ENCODE results near the gene METTL1.
"Not testable (repeated sequence)": the region's sequence is repeated elsewhere in the genome, so short reads cannot be mapped to it uniquely, and the experiment has no call there.

Gene METTL1

DNA sequence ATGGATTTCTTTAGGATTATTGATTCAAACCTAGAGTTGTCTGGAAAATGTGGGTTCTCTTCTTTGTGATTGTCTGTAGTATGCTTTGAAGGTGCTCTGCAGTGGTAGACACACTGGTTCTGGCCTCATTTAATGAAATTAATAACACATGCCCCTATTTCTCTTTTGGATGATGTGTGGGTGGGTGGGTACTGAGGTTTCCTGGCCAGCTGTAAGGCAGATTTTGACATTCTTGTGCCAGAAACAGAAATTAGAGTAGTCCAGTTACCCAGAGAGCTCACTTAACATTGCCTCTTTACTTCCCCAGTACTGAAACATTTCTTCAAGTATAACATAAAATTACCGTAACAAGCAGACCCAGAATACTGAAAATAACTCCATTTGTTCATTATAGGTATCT is 25.1 kb upstream of the METTL1 start:
- DNase-seq: no peak

DNA sequence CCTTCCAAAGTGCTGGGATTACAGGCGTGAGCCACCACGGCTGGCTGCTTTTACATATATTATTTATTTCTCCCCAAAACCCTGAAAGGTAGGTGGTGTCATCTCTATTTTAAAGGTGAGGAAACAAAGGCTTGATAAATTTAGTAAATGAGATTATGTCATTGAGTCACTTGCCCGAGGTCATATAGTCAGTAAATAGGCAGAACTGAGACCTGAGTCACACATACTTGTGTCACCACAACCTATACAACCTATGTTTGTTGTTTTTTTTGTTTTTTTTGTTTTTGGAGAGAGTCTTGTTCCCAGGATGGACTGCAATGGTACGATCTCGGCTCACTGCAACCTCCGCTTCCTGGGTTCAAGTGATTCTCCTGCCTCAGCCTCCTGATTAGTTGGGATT is 23.4 kb upstream of the METTL1 start:
- no peak for DNase-seq

DNA sequence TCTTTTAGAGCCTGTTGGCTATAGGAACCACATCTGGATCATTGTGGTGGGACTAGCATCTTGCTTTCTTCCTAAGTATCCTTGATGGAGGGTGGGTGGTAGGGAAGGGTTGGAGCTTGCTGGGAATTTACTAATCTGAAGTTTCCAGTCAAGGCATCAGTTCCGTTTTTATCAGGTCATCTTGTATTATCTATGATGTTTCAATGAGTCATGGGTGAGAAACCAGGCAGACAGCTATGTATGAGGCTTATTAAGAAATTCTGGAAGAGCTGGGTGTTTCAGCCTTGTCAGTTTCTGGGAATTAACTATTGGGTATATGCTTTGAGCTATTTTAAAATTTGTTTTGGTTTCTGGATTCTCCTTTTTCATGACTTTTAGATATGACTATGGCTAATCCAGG is 22.0 kb upstream of the METTL1 start:
- peak; percentile 74 for DNase-seq

DNA sequence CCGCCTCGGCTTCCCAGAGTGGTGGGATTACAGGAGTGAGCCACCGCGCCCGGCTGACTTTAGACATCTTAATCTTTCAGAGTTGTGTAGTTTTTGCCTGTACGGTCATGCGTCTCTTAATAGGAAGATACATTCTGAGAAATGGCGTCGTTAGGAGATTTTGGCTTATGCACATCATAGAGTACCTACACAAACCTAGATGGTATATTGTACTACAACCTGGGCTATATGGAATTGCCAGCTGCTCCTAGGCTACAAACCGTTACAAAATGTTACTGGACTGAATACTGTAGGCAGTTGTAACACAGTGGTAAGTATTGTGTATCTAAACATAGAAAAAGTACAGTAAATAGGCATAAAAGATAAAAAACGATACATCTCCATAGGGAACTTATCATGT is 12.0 kb upstream of the METTL1 start:
- no peak for DNase-seq

DNA sequence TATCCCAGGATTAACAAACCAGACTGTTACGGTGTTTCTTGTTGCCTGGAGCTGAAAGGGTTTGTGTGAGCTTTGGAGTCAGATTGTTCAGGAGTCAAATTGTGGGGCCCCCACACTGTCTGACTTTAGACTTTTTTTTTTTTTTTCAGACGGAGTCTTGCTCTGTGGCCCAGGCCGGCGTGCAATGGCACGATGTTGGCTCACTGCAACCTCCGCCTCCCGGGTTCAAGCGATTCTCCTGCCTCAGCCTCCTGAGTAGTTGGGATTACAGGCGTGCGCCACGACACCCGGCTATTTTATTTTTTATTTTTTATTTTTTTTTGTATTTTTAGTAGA is 11.5 kb upstream of the METTL1 start:
- no peak for DNase-seq

DNA sequence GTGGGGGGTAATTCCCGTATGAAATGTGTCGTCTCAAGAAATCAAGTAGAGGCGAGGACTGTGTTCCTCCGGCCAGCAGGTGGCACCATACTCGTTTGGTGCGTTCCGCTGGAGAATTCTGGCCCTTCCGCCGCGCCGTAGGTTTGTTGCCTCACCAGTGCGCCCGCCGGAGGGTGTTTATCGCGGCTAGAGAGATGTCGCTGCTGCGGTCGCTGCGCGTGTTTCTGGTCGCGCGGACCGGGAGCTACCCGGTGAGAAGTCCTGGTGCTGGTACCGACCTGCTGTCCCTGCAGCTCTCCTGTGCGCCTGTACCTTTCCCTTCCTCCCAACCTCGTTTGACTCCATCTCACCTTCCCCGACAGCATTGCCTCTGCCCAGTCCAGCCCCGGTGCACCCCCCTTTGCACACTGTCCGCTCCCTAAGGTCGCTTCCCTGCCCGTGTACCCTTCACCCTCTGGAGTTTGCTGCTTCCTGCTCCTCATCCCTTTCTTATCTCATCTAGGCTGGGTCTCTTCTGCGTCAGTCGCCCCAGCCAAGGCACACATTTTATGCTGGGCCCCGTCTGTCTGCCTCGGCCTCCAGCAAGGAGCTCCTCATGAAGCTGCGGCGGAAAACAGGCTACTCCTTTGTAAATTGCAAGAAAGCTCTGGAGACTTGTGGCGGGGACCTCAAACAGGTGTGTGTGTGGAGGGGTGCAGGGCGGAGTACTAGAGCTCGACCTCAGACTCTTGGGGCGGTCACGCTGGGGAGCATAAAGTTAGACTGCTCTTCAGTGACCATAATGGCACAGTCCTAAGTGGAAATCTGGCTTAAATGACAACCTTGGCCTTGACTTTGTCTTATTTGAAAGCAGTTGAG is 10.9 kb upstream of the METTL1 start, which contains the start of gene TSFM:
Gene TSFM, plus strand, starts transcription at position 180 of the 858 bp plus-strand sequence. Its CDS starts 15 bp downstream, at position 195.
- DNase-seq: peak; percentile 91

DNA sequence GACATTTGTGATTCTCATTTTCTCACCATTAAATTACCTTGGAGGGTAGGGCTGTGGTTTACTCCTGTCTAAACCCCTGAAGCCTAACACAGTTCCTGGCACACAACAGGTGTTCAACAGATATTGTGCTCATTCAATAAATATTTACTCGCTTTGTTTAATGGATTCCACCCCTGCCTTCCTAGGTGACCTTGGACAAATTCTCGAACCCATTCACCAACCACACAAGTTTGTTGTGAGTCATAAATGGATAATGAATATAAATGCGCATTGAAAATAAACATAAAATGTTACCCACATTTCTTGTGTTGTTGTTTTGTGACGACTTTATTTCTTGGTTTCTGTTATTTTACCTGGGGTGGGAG is 10.3 kb upstream of the METTL1 start:
- no peak for DNase-seq

DNA sequence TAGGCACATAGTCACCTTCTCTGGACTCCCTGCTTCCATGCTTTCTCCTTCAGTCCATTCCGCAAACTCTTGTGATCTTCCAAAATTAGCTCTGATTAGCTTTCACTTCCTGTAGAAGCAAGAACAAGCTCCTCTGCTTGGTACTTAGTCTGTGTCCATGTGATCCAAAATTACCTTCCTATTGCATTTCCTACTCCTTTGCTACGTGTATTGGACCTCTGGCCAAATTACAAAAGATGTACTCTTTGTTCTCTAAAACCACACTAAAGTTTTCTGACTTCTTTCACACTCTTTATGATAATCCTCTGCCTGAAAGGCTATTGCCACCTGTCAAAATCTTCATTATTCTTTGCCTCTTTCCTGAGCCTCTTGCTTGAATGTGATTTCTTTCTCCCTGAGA is 9.9 kb upstream of the METTL1 start:
- DNase-seq: no peak

DNA sequence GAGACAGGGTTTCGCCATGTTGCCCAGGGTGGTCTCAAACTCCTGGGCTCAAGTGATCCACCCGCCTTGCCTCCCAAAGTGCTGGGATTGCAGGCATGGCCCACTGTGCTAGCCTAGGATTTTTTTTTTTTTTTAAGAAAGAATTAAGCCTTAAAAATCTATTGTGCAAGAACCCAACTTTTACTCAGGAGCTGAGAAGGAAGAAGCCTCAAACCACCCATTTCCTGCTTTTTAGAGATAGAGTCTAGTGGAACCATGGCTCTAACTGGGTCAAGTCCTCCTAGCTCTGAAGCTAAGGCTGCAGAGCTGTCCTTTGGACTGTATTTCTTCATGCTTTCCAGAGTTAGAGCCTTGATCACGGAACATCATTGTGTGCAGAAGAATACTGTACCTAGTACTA is 9.3 kb upstream of the METTL1 start:
- no peak for DNase-seq

DNA sequence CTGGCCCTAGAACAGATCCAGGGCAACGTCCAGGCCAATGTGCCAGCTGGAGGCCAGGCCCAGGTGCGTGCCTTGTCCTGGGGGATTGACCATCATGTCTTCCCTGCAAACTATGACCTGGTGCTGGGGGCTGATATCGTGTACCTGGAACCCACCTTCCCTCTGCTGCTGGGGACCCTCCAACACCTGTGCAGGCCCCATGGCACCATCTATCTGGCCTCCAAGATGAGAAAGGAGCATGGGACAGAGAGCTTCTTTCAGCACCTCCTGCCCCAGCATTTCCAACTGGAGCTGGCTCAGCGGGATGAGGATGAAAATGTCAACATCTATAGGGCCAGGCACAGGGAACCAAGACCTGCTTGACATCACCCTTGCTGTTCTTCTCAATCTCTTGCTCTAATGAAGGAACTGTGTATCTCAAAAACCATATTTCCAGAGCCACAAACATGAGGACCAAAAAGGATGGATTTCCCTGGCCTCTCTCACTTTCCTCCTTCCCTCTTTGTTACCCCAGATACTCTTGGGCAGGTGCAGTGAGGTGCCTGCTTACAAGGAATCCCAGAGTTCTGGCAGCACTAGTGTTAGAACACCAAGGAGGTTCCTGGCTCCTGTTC is 8.5 kb upstream of the METTL1 start:
- no peak for DNase-seq

DNA sequence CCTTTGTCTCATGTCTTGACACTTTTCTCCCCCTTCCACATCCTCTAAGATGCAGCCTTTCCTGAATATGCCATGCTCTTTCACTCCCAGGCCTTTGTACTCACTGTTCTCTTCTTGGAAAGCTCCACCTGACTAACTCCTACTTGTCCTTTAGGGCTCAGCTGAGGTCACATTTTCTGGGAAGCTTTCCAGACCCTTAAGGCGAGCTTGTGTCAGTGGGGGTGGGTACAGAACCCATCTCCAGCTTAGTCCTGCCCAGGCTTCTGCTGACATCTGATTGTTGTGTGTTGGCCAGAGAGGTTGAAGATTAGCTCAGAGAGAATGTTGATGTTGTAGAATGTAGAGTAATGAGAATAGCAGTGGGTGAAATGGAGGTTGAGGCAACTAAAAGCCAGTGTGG is 7.8 kb upstream of the METTL1 start:
- no peak for DNase-seq

DNA sequence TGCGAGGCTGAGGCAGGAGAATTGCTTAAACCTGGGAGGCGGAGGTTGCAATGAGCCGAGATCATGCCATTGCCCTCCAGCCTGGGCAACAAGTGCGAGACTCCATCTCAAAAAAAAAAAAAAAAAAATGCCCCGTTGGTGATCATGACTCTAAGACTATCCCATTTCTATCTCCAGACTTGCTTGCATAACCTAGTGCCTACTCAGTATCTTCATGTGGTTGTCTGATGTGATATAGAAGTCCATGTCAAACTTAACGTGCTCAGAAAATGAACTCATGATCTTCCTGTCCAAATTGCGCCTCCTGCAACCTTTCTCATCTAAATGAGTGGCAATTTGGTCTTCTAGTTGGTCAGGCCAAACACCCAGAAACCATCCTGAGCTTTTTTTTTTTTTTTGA is 6.0 kb upstream of the METTL1 start:
- no peak for DNase-seq

DNA sequence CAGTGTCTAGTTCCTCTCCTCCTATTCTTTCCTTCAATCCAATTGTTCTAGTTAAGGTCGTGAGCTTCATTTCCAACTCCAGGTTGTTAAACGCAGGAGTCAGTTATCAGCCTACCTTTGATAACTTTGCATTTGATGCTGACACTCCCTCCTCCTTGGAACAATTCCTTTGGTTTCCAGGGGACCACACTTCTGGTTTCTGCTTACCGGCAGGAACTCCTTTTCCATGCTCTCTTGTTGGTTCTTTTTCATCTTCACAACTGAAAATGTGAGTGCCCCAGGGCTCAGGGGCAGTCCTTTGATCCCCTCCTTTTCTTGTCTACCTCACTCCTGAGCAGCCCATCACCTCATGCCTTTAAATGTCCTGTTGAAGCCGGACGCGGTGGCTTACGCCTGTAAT is 5.5 kb upstream of the METTL1 start:
- DNase-seq: no peak

DNA sequence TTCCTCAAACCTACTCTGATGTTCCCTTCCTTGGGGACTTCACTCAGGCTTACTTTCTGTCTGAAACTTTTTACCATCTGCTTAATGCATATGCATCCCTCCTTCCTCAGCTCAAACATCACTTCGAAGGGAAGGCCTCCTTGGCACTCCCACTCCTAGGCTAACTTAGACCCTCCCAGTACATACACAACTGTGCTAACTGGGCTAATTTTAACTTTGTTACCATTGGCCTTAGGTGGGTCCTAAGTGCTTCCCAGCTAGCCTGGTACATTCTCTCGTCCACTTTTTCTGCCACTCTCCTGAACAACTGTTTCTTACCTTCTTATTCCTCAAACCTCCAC is 4.3 kb upstream of the METTL1 start:
- no peak for DNase-seq

DNA sequence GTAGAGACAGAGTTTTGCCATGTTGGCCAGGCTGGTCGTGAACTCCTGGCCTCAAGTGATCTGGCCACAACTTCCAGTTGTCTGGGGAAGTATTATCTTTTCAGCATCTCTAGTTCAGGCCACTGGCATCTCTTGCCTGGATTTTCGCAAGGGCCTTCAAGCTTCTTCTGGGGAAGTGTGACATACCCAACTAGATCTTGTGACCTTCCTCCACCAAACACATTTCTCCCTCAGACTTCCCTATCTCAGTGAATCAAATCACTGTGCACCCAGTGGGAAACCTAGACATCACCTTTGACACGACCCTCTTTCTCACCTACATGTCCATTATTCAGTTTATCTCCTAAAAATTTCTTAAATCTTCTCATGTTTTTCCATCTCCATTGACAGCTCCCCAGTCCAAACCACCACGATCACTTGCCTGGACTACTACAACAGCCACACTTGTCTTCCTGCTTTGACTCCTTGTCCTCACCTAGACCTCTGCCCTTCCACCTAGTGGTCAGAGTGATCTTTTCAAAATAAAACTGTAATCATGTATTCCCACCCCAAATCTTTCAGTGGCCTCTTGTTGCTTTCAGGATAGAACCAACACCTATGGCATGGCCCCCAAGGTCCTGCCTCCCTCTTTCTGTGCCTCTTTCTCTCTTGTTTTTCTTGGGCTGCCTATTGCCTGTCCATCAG is 3.8 kb upstream of the METTL1 start:
- no peak for DNase-seq

DNA sequence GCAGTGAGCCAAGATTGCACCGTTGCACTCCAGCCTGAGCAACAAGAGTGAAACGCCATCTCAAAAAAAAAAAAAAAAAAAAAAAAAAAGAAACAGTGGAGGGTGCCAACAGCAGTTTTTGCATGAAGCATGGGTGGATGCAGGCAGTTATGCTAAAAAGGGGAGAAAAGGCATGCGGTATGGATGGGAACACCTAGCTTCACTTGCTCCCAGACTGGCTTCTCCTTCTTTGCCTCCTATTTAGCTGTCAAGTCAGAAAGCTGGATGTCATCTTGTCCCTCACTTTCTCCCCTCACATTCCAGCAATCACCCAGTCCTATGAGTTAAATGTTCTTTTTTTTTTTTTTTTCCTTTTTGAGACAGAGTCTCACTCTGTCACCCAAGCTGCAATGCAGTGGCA is 3.1 kb upstream of the METTL1 start:
- no peak for DNase-seq

DNA sequence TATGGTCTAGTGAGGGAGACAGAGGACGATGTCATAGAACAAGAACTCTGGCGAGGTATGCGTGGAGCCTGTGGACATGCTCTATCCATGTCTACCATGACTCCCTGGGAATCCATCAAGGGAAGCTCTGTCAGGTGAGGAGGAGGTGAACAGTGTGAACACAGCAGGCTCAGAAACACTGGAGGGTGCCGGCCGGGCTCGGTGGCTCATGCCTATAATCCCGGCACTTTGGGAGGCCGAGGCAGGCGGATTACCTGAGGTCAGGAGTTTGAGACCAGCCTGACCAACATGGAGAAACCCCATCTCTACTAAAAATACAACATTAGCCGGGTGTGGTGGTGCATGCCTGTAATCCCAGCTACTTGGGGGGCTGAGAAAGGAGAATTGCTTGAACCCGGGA is 2.7 kb upstream of the METTL1 start:
- not testable (repeated sequence) for DNase-seq

DNA sequence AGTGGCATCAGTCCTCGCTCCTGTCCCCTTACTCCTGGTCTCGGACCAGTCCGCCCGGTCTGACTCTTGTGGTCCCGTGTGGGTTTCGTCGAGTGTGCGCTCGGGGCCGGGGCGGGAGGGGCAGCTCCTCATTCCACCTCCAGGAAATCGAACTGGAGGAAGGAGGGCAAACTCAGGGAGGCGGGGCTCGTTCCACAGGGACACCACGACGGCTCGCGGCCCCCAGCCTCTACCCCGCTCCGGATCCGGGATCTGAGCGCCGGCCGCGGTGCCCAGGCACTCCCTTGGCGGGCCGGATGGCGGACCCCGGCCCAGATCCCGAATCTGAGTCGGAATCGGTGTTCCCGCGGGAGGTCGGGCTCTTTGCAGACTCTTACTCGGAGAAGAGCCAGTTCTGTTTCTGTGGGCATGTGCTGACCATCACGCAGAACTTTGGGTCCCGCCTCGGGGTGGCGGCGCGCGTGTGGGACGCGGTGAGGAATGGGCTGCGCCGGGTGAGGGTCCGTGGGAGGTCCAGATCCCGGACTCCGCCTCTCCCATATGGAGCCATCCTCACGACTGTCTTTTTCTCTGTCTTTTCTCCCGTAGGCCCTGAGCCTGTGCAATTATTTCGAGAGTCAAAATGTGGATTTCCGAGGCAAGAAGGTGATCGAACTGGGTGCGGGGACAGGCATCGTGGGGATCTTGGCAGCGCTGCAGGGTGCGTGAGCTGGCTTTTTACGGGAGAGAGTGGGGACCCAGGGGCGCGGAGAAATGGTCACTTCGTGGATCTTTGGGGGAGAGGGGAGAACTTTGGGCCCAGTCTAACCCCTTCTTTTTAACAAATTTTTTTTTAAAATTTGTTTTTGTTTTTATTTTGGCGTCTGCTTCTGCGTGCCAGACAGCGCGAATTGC is 771 bp upstream of the METTL1 start, which contains the start of gene EEF1AKMT3:
Gene EEF1AKMT3, plus strand, starts transcription at position 186 of the 894 bp plus-strand sequence. Its CDS starts 111 bp downstream, at position 297.
- DNase-seq: peak; percentile 57

DNA sequence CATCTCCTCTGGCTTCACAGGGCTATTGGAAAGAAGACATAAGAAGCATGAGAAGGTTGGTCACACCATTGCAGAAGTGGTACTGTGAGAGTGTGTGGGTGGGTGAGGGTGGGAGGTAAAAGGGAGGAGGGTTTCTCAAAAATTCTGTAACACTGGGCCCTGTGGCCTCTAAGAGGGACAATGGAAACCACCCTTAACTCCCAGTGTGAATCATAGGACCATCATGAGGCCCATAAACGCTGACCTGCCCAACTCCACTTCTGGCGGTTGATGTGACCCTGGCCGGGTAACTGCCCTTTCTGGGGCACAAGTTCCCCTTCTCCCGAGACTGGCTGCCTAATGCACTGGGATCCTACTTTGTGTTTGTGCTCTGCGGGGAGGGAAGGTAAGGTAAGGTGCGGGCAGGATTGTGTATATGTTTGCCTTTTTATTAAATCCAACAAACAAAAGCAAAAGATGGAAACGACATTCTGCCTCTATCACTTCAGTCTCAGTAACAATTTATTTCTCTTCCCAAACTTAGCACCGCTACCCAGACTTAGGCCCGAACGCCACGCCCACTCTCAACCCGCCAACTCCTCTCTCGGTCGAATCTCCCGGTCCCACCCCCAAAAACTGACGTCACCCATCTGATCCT is 551 bp downstream of the METTL1 start:
- peak; percentile 92 for DNase-seq

DNA sequence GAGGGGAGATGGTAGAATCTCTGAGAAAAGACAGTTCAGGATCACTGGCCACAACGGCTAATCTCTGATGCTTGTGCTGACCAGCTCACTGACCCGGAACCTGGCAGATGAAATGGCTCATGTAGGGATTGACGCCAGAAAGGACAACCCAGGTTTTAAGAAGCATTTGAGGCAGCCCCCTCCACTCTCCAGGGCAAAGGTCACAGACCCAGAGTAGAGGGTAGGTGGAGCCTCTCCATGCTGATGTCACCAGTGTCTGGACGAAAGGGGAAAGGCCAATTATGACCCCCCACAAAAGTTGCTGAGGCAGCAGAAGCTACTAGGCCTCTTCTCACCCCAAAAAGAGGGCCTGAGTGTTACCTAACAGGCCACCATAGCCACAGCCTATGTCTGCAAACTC is 1.2 kb downstream of the METTL1 start:
- no peak for DNase-seq

DNA sequence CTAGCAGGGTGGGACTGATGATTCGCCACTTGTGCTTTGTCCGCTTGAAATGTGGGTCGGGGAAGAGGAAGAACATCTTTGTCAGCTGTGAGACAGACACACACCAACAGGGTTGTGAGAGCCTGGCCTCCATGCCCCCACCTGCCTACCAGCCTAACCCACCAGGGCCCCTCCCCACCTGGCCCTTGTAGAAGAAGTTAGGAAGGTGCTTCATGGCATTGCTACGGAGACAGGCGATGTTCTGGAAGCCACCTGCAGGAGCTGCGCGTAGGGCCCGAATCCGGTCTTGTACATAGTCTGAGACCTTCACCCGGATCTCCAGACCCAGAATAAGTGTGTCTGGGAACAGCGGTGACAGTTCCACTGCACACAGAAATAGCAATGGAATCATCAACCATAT is 2.3 kb downstream of the METTL1 start:
- DNase-seq: no peak

DNA sequence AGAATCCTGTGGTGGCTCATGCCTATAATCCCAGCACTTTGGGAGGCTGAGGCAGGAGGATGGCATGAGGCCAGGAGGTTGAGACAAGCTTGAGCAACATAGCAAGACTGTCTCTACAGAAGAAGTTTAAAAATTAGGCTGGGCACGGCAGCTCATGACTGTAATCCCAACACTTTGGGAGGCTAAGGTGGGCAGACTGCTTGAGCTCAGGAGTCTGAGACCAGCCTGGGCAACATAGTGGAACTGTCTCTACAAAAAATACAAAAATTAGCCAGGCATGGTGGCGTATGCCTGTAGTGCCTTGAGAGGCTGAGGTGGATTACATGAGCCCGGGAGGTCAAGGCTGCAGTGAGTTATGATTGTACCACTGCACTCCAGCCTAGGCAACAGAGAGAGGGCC is 4.0 kb downstream of the METTL1 start:
- no peak for DNase-seq

DNA sequence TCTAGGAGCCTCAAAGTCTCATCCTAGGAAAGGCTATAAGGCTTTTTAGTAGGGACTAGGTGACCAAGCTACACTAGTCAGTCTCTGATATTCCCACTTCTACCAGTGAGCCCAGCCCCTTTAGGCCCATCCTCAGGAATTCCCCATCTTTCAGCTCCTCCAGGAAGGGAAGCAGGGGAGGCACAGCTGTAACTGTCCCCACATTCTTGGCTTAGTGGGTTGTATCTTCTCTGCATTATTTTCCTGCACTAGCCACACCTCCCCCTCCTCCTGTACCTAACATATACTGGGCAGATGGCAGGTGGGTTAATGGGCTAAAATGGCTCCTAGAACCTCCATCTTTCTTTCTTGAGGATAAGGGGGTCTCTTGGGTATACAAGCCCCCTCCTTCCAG is 4.6 kb downstream of the METTL1 start:
- DNase-seq: no peak
